HL-60 (cell line): ENCODE data around the gene GATD1.

ENCODE experiments used
- CTCF ChIP-seq: IDR thresholded peaks from one replicate; pipeline ENCODE4 v1.5.1; 2011; ENCODE audit warnings: low read length, control low read depth, inconsistent platforms; ENCODE audit not compliant: insufficient read depth
- POLR2AphosphoS5 ChIP-seq: IDR thresholded peaks from 2 replicates; pipeline ENCODE4 v1.6.1; 2012; ENCODE audit warnings: low read depth
- TF ChIP-seq, protein P1 (sequence below): IDR thresholded peaks from 2 replicates; pipeline ENCODE4 v1.6.1; 2012; ENCODE audit warnings: low read depth; ENCODE audit not compliant: insufficient replicate concordance

DNA sequence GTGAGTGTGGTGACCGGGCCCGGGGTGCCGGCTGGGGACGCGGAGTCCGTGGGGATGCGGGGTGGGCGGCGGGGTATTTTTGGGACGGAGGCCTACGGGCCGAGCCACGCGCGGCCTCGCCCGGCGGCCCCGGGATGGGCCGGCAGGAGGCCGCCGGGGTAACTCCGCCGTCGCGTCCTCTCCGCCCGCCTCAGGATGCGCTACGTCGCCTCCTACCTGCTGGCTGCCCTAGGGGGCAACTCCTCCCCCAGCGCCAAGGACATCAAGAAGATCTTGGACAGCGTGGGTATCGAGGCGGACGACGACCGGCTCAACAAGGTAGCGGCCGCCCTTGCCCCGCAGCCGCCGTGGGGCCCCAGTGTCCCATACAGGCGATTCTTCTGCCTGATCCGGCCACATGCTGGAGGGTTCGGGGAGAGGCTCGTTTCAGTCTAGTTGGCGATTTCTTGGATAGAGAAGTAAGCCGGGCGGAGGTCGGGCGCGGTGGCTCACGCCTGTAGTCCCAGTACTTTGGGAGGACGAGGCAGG, 32.8 kb upstream of the GATD1 start:
- TF ChIP-seq CTCF (no peak), POLR2AphosphoS5 (no peak)
- TF ChIP-seq, protein P1, sequence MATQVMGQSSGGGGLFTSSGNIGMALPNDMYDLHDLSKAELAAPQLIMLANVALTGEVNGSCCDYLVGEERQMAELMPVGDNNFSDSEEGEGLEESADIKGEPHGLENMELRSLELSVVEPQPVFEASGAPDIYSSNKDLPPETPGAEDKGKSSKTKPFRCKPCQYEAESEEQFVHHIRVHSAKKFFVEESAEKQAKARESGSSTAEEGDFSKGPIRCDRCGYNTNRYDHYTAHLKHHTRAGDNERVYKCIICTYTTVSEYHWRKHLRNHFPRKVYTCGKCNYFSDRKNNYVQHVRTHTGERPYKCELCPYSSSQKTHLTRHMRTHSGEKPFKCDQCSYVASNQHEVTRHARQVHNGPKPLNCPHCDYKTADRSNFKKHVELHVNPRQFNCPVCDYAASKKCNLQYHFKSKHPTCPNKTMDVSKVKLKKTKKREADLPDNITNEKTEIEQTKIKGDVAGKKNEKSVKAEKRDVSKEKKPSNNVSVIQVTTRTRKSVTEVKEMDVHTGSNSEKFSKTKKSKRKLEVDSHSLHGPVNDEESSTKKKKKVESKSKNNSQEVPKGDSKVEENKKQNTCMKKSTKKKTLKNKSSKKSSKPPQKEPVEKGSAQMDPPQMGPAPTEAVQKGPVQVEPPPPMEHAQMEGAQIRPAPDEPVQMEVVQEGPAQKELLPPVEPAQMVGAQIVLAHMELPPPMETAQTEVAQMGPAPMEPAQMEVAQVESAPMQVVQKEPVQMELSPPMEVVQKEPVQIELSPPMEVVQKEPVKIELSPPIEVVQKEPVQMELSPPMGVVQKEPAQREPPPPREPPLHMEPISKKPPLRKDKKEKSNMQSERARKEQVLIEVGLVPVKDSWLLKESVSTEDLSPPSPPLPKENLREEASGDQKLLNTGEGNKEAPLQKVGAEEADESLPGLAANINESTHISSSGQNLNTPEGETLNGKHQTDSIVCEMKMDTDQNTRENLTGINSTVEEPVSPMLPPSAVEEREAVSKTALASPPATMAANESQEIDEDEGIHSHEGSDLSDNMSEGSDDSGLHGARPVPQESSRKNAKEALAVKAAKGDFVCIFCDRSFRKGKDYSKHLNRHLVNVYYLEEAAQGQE: no peak
